GM03348 (cell line): ENCODE results near the gene UBASH3A.

Experiments
- DNase-seq: peaks from one replicate; pipeline ENCODE4 v3.0.0; 2012; ENCODE audit warnings: low spot score

UBASH3A gene

GRCh38 chr21:42430521-42430920 is 26.8 kb downstream of the UBASH3A start:
- DNase-seq = no peak

DNA sequence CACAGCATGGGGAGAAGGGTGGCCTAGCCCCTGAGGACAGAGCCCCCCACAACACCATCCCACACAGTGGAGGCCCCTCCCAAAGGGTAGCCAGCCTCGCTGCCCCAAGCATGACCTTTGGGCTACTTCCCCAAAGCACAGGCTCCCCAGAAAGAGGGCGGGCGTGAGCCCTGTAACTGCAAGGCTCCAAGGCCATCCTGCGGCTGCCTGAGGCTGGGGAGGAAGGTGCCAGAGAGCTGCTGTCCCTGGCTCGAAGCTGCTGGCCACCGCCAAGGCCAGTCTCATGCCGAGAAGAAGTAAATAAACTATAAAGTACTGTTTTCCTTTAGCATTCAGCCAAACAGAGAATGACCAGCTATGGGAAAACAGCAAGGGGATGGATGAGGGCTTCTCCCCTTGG is 27.5 kb downstream of the UBASH3A start:
- DNase-seq = no peak

DNA sequence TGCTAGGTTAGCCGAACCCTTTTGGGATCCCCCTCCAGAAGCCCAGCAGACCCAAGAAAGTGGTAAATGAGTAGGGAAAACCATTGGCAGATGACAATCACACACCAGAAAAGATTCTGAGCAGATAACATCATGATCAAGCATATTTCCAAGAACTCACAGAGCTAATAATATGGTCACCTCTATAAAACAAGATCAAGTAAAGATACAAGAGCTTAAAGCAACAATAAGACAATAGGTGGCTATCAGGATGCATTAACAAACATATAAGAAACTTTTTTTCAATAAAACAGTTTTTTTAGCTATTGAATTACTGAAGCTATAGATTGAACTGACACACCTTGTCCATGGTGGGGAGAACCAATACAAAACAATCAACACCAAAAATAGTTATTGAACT is 29.0 kb downstream of the UBASH3A start:
- no peak for DNase-seq

DNA sequence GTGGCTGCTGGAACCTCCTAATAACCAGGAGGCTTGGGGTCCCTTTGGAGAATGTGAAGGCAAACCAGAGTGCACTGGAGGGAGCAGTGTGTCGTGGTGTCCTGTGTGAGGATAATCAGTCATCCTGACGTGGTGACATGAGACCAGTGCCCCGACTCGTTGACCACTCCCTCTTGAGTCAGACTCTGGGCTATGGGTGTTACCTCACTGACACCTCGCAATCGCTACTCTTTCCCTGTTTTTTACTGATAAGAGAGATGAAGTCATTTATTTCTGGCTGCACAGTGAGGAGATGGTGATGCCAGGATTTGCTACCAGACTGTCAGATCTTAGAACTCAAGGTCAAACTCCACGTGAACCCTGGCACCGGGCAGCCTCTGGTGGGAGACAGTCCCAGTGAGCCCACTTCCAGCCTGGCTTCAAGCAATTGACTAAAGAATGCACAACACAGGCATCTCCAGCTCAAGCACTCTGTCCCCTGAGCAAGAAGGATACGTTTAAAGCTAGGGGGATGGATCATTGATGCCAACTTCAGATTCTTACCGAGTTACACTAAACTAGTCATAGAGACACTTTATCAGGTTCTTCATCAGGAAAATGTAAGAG is 30.3 kb downstream of the UBASH3A start:
- no peak for DNase-seq

GRCh38 chr21:42434884-42435283 is 31.2 kb downstream of the UBASH3A start:
- no peak for DNase-seq

DNA sequence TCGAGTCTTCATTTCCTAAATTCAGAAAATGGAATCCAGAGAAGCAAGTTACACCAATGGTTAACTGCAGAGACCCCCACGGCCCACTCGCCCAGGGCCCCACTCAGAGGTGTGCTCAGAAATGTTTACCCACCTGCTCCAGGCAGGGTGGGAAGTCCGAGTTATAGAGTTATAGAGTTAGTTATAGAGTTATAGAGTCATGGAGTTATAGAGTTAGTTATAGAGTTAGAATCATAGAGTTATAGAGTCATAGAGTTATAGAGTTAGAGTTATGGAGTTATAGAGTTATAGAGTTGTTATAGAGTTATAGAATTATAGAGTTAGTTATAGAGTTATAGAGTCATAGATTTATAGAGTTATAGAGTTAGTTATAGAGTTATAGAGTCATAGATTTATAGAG is 31.7 kb downstream of the UBASH3A start:
- DNase-seq = no peak

GRCh38 chr21:42435833-42436232 is 32.1 kb downstream of the UBASH3A start:
- DNase-seq = no peak

DNA sequence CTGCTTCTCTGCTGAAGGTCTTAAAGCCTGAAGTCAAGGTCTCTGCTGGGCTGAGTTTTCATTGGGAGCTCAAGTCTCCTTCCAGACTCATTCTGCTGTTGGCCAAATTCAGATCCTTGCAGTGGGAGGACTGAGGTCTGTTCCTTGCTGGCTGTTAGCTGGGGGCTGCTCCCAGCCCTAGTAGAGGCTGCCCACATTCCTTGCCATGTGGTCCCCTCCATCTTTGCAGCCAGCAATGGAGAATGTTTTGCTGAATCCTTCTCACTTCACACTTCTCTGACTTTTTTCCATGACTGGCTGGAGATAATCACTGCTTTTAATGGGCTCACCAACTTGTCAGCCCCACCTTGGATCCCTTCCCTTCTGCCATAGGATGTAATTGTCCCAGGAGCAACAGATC is 33.2 kb downstream of the UBASH3A start:
- DNase-seq = no peak

- no peak for DNase-seq
Observed at GRCh38 chr21:42437786-42438185, 34.1 kb downstream of the UBASH3A start.

DNA sequence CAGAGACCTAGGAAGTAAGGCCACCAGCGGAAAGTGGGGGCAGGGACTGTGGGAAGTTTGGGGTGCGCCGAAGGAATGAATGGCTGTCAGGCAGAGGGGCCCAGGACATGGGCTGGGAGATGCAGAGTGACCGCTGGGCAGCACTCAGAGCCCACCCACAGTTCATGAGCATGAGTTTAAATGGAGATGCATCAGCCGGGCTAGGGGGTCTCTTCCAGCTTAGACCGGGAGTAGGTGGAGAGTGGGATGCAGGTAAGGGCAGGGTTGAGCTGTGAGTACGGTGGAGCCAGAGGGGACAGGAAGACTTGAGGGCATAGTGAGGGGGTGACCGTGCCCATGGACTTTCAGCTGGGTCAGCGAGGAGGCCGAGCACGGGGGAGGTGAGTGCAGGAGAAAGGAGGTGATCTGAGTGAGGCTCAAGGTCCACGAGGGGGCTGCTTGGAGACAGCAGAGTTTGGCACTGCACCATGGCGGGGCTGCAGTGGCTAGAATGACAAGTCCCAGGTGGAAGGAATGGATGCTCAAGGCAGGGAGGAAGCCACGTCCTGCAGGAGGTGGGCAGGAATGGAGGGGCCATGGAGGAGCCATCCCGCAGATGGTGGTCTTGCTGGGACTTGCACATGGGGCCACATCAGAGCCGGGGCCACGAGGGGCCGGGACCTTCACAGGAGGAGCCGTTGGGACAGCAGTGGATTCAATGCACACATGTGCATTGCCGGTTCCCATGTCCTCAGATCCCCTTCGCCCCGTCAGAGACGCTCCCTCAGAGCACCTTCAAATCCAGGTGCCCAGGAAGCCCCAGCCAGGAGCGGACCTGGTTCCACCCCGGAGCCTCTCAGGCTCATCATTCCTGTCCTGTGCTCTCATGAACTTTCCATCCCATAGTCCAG is 34.9 kb downstream of the UBASH3A start:
- no peak for DNase-seq

GRCh38 chr21:42439284-42440186 is 35.8 kb downstream of the UBASH3A start:
- no peak for DNase-seq

GRCh38 chr21:42440187-42440792 is 36.6 kb downstream of the UBASH3A start:
- DNase-seq = no peak

- no peak for DNase-seq
Observed at GRCh38 chr21:42441963-42442362, 38.3 kb downstream of the UBASH3A start.

DNA sequence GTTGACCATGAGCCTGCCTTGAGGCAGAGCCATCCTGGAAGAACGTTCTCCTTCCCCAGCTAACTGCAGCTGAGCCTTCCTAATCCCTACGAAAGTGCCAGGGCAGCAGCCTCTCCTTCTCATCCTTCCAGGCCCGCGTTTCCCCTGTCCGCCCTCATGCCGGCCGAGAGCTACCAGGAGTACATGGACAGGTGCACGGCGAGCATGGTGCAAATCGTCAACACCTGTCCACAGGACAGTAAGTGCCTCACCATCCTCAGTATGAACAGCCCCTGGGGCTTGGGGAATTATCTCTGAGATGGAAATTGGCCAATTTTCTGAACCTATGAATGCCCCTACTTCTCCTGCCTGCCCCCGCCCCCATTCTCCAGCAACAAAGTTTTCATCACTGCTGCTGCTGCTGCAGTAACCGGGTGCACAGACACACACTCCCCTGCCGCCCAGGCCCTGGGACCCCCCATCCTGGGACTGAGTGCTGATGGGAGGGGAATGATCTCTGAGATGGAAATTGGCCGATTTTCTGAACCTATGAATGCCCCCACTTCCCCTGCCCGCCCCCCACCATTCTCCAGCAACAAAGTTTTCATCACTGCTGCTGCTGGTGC is 39.6 kb downstream of the UBASH3A start:
- DNase-seq = no peak

GRCh38 chr21:42443876-42444744 is 40.4 kb downstream of the UBASH3A start:
- DNase-seq = no peak

DNA sequence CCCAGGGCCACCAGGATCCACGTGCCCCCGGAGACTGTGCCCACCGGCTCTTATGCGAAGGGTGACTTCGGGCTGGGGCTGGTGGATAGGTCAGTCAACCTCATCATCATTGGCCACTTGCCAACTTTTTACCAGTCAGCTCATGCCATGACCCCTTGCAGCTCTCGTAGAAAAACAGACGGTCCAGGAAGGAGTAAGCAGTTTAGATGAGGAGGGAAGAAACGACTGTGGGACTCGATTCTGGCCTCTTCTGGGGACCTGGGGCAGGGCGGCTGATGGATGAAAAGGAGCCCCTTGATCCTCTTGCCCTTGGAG is 41.0 kb downstream of the UBASH3A start:
- no peak for DNase-seq

DNA sequence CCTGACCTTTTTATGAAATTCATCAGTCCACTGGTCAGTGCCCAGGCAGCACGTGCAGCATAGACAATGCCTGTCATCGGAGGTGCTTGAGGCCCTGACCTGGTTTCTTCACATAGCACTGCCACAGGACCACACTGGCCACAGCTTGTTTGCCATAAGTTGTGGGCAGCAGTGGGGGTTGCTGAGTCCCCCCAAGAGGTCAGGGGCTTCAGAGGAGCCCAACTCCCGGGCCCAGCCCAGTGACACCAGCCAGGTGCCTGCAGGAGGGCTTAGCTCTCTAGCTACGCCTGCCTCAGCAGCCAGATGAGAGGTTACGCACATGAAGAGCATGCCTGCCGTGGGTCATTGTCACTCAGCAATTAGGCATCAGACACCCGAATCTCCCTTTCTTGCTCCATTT is 41.6 kb downstream of the UBASH3A start:
- DNase-seq = no peak

GRCh38 chr21:42446531-42446930 is 42.8 kb downstream of the UBASH3A start:
- no peak for DNase-seq

DNA sequence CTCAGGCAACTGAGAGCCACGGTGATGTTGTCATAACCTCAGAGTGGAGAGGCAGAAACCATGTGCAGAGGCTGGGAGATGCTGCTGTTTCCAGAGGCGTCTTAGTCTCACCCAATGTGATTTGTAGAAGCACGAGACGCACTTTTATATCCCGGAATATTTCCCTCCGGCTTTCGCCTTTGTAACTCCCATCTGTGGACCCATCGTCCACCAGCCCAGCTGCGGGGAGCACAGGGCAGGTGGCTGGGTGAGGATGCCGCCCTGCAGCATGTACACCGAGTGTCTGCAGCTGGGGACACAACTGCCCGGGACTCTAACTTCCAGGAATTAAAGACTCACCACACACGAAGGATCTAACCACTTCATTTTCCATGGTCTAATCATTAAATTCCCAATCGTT is 43.5 kb downstream of the UBASH3A start:
- no peak for DNase-seq

DNA sequence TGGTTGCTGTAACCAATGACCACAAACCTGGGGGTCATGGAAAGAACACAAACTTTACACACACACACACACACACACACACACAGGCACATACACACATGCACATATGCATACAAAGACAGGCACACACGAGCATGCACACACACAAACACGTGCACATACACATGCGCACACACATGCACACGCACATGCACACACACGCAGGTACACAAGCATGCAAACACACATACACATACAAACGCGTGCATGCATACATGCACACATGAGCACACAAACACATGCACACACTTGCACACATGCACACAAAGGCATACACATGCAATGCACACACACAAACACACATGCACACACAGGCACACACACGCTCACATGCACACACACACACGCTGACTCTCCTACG is 44.0 kb downstream of the UBASH3A start:
- DNase-seq = no peak

DNA sequence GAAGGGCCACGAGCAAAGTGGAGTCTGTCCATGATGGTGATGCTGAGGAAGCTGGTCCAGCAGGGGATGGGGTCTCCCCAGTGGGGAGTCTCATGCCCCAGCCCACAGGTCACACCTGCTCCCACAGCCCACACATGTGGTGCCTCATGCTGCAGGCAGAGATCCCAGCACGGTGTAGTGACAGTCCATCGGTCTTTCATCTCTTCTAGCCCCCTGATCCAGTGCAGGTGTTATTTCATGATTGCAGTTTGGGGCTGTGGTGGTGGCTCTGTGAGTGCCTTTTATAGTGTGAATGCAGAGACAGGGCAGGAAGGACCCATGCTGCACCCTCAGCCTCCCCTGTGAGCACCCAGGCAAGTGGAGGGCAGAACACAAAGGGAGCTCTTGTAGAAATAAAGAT is 45.0 kb downstream of the UBASH3A start:
- no peak for DNase-seq
